HL-60/S4 treated with phorbol 12-myristate 13-acetate at 8.2 ng/mL for 4 days and 3 days (cell line): Measurements from ENCODE around the gene CNTLN.
"Not testable (repeated sequence)": the region's sequence is repeated elsewhere in the genome, so short reads cannot be mapped to it uniquely, and the experiment has no call there.

Experiments used
- in situ Hi-C: fragments of 300-500 bp; cut with MboI; formaldehyde crosslinking; loops from 2 replicates; pipeline ENCODE4 v1.15.0; 2022; ENCODE audit warnings: low sequenced_read_pairs

Gene CNTLN

DNA sequence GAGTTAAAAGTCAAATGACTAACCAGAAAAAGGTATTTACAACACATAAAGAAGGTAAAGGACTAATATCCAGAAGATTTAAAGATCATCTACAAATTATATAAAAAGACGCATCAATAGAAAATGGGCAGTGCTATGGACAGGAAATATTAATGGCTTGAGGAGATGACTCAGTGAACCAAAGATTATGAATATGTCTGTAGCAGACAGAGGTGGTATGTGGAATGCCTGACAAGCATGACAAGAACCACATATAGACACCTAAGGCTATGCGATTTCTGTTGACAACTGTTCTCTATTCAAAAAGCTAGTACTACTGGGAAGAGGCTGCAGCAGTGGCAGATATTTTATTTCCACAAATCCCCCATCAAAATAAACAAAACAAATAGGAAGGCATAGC is 267.0 kb downstream of the CNTLN start:
- in situ Hi-C loops, result no loop called here

DNA sequence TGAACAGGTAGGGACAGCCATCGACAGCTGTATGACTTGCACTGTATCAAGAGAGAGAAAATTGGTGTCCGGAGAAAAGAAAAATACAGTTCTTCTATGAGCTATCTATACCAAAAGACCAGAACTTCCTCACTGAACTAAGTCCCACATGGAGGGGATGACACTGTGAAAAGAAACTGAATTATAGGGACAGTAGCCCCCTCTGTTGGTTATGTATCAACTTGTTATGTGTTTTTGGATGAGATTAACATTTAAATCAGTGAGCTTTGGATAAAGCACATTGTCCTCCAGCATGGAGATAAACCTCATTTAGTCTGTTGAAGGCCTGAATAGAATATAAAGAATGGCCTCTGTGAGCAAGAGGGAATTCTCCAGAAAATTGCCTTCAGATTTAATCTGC is 267.5 kb downstream of the CNTLN start:
- in situ Hi-C loops, result no loop called here

DNA sequence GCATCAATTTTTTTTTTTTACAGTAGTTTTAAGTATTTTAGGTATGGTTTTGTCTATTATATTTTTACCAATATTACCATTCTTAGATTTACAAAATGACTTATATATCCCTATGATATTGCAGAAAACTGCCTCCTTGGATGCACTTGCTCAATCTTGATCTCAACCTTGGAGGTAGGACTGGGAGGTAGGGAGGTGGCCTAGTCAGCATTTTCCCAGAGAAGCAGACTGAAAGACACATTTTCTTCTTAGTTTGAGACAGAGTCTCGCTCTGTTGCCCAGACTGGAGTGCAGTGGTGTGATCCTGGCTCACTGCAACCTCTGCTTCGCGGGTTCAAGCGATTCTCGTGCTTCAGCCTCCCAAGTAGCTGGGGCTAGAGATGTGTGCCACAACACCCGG is 268.7 kb downstream of the CNTLN start:
- in situ Hi-C loops, result no loop called here

DNA sequence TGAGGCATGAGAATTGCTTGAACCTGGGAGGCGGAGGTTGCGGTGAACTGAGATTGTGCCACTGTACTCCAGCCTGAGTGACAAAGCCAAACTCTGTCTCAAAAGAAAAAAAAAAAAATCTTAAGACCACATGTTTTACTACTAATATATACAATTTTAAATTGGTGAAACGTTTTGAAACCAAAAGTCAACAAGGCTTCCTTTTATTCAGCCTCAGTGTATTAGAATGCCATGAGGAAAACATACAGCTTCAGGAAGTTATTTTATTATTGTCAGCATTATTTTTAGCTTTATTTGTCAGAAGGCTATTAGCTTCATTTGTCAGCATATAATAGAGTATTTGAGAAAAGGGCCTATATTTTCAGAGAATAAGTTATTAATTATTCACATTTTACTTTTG is 280.1 kb downstream of the CNTLN start:
- in situ Hi-C loops, result no loop called here

DNA sequence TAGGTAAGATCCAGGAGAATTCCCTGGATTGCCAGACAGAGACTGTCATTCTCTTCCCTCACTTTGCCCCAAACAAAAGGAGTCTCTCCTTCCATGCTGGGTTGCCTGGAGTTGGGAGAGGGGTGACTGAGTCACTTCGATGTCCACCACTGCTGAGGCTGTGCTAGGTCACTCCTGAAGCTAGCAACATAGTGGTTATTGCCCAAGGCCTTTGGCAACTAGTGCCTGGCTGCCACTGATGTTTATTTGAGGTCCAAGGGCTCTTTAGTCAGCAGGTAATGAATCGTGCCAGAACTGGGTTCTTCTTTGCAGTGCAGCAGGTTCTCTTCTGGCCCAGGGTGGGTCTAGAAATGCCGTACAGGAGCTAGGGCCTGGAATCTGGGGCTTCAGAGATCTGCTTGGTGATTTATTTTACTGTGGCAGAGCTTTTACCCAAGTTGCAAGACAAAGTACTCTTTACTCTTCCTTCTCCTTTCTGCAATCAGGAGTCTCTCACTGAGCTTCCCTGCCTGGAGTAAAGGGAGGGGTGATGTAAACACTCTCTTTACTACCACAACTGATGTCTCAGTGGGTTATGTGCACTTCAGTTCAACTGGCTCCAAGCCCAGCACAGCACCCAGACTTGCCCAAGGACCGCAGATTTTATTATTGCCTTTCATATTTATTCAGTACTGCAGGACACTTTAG is 288.3 kb downstream of the CNTLN start:
- in situ Hi-C loops, result no loop called here

DNA sequence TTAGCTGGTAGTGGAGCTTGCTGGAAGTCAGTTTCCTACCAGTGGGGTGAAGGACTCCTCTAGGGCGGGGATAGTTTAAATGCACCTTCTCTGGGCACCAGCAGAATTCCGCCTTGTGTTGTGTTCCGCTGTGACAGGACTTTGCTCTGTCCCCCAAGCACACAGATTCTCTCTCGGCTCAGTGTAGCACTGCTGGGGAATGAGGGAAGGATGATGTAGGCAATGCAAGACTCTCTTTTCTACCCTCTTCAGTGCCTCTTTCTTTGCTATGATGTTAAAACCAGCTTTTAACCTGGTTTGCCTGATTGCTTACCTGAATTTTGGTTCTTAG is 288.8 kb downstream of the CNTLN start:
- in situ Hi-C loops, result no loop called here

DNA sequence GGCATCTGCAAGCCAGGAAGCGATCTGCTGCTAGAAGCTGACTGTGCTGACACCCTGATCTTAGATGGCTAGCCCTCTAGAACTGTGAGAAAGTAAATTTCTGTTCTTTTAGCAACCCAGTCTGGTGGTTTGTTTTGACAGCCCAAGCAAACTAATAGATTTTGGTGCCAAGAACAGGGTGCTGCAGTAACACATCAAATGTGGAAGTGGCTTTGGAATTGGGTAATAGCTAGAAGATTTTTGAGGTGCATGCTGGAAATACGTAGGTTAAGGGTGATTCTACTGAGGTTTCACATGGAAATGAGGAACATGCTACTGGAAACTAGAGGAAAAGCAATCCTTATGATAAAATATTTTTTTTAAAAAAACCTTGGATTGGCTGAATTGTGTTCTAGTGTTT is 290.5 kb downstream of the CNTLN start:
- in situ Hi-C loops, result no loop called here

DNA sequence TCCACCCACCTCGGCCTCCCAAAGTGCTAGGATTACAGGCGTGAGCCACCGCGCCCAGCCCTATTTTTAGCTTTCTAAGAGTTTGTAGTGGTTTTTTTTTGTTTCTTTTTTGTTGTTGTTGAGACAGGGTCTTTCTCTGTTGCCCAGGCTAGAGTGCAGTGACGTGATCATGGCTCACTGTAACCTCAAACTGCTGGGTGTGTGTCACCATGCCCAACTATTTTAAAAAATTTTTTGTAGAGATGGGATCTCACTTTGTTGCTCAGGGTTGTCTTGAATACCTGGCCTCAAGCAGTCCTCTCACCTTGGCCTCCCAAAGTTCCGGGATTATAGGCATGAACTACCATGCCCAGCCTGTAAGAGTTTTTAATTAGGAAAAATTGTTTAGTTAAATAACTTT is 298.7 kb downstream of the CNTLN start:
- in situ Hi-C loops, result no loop called here

DNA sequence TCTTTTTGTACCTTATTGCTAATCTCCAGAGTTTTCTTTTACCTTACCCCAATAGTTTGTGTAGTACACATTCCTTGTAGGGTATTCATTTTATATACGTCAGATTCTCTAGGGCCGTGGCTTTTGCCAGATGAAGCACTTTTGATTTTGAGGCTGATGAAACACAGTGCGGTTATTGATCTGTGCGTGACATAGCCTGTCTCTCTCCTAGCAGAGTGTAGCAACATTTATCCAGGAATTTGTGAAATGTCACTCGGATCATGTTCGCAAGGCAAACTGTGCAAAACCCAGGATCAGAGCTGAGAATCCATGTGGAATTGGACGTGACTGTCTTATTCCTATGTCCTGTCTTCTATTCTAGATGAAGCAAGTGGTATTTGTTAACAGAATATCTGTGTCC is 302.0 kb downstream of the CNTLN start:
- in situ Hi-C loops, result no loop called here

DNA sequence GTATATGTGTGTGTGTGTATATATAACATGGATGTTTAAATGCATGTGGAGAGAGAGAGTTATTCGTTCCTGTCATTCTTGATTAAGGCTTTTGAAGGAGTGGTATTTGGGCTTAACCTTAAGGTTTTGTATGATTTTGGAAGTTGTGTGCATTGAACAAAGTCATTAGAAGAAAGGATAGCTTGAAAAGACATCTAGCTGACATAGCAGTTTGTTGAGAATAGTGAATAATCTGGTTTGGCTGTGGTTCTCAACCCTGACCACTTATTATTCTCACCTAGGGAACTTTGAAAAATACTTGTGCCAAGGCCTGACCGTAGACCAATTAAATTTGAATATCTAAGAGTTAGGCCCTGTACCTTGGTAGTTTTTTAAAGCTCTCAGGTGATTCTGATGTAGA is 303.0 kb downstream of the CNTLN start:
- in situ Hi-C loops, result no loop called here

DNA sequence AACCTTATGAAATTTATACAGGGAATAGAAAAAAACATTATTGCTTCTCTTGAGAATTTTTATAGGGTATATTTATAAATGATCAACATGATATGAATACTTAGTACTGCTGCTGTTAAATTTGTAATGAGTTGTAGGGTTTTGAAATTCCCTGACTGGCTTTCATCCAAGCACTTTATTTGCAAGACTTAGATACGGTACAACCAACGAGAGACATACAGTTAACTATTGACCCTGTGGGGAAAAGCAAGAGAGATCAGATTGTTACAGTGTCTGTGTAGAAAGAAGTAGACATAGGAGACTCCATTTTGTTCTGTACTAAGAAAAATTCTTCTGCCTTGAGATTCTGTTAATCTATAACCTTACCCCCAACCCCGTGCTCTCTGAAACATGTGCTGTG is 310.3 kb downstream of the CNTLN start:
- in situ Hi-C loops, result not testable (repeated sequence)

DNA sequence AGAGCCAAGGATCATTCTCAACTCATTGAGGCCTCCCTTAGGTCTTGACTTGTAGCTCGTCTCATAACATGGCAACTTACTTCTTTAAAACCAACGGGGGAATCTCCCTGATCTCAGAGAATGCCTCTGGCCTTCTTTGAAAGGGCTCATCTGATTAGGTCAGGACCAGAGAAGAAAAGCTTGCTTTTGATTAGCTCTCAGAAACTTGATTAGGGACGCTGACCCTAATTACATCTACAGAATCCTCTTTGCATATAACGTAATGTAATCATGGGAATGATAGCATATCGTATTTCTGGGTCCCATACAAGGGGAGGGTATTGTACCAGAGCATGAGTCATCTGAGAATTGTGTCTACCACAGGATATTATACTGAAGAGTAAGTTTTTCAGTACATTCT is 318.9 kb downstream of the CNTLN start:
- in situ Hi-C loops, result loop anchor here (25.0 kb wide), 1 partner anchor 391 kb away; no protein-coding TSS in a partner anchor

DNA sequence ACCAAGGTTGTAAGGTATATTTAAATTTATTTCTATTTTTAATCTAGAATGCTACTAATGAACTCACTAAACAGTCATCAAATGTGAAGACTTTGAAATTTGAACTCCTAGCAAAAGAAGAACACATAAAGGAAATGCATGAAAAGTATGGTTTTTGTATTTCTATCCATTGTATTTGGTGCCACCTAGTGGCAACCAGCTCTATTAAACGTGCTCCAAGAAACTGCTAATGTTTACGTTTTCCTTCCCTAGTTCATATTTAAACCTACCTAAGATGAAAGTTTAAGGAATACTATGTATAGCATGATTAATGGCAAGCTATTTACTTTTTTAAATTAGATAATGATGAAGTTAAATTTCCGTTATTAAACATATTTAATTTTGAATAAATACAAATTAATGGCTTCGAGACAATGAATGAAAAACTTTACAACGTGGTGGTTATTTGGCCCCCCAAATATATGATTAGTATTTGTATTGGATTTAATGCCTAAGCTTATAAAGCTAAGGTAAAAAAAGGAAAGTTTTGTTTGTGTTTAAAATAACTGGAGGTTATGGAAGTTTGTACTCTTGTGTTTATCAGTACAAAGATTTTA is 328.1 kb downstream of the CNTLN start:
- in situ Hi-C loops, result loop anchor here (25.0 kb wide), 1 partner anchor 401 kb away; no protein-coding TSS in a partner anchor

DNA sequence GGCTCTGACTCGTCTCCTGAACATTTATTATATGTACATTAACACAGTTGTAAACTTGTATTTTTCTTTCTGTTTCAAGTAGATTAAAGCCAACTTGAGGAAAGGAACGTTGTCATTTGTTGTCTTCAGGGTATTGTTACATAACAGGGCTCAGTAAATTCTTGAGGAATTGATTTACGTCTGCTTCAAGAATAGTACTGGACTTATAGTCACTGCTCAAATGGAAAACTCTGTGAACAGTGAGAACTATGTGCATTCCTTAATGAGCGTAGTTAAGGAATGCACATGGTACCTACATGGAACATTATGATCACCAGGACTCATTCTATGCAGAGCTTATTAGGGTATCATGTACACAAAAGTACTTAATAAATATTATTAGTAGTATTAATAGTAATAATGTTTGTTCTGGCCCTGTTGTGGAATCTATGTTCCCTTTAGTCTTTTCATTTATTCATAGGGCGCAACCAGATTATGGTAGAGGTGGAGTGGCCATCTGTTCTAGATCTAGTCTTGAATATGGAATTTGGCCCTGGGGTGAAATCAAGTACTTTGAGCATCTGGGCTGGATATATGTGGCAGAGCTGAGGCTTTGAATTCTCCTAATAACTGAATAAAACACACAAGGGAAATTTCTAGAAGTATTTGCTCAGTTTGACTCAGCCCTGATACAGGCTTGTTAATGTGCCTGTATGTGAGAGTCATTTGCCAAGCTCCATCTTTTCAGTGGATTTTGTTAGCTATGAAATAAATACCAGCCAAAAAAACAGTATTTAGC is 335.4 kb downstream of the CNTLN start:
- in situ Hi-C loops, result loop anchor here (25.0 kb wide), 1 partner anchor 408 kb away; no protein-coding TSS in a partner anchor

DNA sequence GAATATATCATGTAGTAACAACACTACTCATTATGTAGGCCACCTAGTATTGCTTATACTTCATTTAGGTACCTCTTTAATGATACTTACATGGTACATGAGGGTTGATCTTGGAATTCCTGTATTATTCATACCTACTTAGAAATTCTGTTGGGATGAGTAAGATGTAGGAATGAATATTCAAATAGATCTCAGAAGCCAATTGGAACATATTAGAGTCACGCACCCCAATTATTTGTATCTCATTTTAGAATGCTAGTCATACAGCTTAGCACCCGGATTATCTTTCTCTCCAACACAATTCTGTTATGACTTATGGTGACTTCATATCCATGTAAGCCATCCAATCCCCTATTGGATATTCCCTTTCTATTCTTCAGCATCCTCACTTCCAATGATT is 337.3 kb downstream of the CNTLN start:
- in situ Hi-C loops, result loop anchor here (25.0 kb wide), 1 partner anchor 410 kb away; no protein-coding TSS in a partner anchor

DNA sequence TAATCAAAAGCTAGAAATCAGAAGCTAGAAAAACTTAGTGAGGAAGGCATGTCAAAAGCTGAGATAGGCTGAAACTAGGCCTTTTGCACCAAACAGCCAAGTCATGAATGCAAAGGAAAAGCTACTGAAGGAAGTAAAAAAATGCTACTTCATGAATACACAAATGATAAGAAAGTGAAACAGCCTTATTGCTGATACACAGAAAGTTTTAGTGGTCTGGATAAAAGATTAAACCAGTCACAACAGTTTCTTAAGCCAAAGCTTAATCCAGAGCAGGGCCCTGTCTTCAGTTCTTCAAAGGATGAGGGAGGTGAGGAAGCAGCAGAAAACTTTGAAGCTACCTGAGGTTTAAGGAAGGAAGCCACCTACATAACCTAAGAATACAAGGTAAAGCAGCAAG is 341.6 kb downstream of the CNTLN start:
- in situ Hi-C loops, result no loop called here

DNA sequence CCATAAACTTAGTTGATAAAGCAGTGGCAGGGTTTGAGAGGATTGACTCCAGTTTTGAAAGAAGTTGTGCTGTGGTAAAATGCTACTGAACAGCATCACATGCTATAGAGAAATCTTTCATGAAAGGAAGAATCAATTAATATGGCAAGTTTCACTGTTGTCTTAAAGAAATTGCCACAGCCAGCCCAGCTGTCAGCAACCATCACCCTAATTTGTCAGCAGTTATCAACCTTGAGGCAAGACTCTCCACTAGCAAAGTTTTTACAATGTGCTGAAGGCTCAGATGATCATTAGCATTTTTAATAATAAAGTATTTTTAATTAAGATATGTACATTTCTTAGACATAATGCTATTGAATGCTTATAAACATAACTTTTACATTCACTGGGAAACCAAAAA is 343.0 kb downstream of the CNTLN start:
- in situ Hi-C loops, result no loop called here

DNA sequence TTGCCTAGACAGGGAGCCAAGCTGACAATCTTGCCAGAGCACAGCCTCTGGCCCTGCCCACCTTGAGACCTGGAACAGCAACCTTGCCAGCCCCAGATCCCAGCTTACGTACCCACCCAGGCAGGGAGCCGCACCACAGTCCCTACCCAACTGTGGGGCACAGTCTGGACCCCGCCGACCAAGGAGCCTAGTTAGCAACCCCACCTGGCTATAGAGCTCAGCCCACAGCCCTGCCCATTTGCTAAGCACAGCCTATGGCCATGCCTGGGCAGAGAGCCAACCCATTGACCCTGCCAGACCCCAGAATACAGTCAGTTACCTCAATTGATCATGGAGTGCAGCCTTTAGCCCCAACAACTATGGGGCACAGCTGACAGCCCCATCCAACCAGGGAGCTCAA is 346.1 kb downstream of the CNTLN start:
- in situ Hi-C loops, result no loop called here

DNA sequence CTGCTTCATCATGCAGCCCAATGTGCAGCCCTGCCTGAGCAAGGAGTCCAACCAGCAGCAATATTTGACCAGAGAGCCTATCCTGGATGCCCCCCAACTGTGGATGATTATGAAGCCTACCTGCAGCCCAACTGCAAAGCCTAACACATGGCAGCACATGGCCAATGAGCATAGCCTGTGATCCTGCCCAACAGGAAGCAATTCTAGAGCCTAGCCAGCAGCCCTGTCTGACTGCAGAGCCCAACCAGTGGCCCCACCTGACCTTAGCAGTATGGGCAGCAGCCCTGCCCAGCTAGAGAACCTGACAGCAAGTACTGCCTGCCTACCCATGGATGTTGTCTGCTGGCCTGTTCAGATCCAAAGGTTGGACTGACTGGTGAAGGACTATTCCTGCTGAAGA is 346.7 kb downstream of the CNTLN start:
- in situ Hi-C loops, result no loop called here

DNA sequence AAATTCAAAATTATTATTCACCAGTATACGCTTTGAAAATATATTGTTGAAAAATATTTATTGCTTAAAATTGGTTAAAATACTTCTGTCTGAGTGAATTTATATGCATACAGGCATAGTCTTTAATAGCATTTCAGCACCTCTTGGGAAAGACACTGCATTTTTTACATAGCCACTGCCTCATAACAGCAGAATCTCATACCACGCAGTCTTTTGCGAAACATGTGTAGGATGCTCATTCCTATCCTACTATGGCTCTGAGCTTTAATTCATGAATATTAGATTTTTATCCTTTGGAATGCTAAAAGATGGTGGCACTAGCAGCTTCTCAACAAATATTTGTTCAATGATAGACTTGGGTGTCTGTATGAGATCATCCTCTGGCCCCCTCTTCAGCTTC is 350.1 kb downstream of the CNTLN start:
- in situ Hi-C loops, result no loop called here

DNA sequence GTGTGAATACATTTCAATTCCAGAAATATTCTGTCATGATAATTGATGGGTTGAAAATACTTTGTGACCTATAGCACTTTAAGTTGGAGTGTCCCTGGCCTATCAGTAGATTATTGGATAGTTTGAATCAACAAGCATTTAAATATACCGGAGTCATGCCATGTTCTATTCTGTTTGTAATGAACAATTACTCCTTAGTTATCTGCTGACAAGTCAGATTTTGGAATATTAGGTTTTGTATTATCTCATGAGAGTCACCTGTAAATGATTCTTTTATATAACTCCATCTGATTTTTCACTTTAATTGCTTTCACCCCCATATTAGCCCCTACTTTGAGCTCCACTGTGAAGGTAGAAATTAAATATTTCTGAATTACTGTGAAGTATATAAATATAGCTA is 351.6 kb downstream of the CNTLN start:
- in situ Hi-C loops, result no loop called here

DNA sequence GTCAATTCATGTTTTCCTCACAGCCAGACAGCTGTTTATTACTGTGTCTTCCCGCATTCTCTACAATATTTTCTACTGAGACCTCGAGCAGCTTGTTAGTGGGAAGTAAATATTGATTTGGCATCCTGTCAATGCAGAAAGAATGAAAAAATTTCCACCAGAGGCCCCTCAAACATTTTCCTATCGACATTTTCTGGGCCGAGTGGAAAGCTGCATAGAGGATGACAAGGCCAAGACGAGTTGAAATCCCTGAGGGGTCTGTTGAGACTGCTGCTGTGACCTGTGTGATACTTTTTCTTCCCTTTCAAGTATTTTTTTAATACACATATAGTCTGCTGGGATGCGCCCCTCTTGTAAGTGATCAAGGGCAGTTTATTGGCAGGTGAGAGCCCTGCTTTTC is 352.6 kb downstream of the CNTLN start:
- in situ Hi-C loops, result no loop called here
